ENCODE results near the gene TSNAX.
A peak's percentile ranks its signal among the peaks of the same experiment; 100 is the strongest.

The TSNAX gene

GRCh38 chr1:231519166-231519565 is 9.3 kb upstream of the TSNAX start:
- no peak for DNase-seq

DNA sequence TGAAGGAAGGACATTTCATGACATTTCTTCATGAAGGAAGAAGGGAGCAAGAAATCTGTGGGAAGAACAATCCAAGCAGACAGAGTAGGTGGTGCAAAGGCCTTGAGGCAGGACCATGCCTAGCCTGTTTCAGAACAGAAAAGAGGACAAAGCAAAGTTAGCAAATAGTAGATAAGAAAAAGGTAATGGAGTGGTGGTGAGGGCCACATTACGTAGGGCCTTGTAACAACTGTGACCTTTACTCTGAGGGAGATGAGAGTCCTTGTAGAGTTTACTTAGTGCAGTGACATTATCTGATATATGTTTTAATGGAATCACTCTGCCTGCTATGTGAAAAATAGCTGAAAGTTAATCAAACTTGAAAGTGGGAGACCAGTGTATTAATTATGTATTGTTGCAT is 6.4 kb upstream of the TSNAX start:
- DNase-seq: no peak

DNA sequence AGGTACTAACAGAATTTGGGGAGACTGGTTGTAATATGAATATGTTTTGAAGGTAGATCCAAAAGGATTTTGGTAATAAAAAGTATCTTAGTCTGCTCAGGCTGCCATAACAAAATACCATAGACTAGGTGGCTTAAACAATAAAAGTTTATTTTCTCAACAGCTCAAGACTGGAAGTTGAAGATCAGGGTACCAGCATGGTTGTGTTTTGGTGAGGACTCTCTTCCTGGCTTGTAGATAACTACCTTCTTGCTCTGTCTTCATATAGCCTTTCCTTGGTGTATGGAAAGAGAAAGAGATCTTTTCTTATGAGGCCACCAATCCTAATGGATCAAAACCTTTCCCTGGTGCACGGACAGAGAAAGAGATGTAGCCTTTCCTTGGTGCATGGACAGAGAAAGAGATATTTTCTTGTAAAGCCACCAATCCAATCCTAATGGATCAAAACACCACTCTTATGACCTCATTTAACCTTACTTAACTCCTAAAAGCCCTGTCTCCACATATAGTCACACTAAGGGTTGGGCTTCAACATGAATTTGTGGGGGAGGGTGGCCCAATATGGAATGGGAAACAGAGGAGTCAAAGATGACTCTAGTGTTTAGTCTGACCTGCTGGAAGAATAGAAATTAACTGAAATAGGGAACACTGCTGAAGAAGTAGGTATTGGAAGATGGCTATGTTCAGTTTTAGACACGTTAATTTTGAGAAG is 5.4 kb upstream of the TSNAX start:
- DNase-seq: no peak

DNA sequence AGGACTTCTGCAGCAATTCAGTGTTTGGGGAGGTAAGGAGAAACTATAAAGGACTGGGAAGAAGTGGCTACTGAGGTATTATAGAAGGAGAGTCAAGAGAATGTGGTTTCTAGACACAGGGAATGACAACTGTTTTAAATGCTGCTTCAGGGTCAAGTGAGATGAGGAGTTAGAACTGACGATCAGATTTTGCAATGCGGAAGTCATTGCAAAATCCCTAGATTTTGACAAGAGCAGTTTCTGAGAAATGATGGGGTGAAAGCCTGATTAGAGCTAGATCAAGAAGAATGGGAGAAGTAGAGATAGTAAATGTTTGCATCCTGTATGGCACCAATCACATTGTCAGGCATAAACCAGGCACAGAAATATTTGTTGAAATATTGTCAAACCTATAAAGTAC is 4.7 kb upstream of the TSNAX start:
- peak; percentile 68 to 83 for DNase-seq

DNA sequence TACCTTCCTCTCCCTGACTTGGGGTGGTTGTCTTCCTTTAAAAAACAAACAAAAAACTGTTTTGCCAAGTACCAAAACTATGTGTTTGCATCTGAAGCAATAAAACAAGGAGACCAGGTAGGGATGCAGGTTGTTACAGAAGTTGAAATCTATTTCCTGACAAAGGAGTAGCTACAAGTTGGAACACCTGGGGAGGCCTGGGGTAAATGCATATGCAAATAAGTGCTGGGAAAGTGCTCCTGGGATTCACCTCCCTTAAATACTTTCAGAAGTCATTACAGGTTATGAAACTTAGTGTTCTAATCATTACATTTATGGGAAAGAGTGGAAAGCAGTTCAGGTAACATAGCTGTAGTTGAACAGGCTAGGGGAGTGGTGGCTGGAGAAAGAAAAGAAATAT is 1.9 kb upstream of the TSNAX start:
- no peak for DNase-seq

DNA sequence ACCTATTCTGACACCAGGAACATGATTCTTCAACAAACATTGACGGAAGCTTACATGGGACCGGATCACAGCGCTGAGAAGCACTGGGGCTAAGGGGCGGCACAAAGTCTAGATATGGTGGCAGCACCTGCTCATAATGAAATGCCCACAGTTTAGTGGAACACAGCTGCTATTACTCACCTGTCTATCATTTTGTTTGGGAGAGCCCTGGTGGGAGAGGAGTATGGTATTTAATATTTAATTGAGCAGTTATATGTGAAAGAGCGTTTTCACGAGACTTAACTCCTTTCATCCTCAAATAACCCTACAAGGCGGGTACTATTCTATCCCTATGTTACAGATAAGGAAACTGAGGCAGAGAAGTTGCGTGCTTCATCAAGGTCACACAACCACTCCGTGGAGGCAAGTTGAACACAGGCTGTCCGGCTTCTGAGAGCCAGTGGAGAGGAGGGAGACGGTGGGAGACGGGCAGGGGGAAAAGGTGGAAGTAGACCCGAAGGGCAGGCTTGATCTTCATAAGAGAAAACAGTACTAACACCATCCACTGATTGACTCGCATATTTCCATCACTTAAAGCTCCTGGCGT is 790 bp upstream of the TSNAX start:
- no peak for DNase-seq

DNA sequence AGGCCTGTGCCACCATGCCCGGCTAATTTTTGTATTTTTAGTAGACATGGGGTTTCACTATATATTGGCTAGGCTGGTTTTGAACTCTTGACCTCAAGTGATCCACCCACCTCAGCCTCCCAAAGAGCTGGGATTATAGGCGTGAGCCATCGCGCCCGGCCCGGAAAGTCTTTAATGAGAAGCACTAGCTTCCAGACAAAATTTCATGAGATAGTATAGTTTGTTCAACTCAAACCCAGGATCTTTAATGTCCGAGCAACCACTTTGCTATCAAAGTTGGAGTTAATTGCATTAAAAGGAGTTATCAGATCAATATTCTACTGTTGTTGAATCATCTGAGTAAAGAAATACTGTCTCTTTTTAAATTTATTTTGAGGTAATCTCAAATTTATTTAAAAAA is 4.8 kb downstream of the TSNAX start:
- DNase-seq: no peak

- no peak for DNase-seq
Measured at GRCh38 chr1:231534703-231535159, 6.3 kb downstream of the TSNAX start.

DNA sequence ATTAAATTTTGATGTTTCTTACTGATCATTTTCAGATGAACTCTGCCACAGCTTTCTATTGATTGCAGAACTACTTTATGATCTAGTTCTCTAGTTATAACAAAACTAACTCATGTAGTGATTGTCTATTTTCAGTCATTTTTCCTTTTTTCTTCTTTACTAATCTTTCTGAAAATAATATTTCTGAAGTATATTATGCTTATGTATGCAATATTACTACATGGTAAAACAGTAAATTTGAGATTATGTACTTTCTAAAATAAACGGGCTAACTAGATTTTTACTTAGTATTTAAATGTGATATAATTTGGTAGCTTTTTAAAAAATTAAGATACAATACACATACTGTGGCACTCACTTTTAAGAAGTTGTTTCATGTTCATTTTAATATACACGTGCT is 7.6 kb downstream of the TSNAX start:
- no peak for DNase-seq

DNA sequence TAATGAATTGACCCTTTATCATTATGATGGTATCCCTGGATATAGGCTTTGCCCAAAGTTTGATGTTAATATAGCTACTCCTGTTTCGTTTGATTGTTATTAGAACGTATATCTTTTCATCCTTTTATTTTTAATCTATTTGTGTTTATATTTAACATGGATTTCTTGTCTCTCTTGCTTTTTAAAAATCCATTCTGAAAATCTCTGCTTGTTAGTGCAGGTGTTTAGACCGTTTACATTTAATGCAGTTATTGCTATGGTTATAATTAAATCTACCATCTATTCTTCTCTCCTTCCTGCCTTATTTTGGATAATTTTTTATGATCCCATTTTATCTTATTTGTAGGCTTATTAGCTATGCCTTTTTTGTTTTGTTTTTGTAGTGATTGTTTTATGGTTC is 12.4 kb downstream of the TSNAX start:
- no peak for DNase-seq

DNA sequence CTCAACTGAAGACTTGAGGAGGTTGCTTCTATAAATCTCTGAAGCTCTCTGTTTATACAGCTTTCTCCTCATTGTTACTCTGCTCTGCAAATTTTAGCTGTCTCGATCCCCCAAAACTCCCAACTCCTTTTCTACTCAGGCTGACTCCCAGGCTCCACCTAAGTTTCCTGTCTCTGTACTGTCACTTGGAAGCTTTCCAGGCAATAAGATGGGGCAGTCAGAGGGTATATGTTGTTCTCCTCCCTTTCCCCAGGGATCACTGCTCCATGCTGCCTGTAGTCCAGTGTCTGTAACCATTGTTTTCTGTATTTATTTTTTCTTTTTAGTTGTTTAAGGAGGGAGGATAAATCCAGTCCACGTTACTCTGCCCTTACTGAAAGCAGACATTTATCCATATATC is 13.4 kb downstream of the TSNAX start:
- no peak for DNase-seq

- no peak for DNase-seq
Measured at GRCh38 chr1:231544943-231545592, 16.6 kb downstream of the TSNAX start.

DNA sequence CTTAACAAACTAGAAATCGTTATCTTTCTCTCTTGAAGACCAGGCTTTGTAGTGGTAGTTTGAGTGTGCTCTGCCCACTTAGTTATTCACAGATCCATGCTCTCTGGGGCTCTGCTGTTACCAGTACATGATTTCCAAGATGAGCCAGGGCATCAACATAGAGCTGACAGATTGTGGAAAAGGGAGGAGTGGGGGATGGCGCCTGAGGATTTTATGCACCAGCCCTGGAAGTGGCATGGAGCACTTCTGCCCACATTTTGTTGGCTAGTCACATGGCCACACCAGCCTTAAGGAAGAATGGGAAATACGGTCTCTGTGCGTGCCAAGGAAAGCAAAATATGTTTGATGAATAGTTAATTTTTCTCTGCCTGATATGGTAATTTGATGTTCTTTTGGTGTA is 18.2 kb downstream of the TSNAX start:
- no peak for DNase-seq

DNA sequence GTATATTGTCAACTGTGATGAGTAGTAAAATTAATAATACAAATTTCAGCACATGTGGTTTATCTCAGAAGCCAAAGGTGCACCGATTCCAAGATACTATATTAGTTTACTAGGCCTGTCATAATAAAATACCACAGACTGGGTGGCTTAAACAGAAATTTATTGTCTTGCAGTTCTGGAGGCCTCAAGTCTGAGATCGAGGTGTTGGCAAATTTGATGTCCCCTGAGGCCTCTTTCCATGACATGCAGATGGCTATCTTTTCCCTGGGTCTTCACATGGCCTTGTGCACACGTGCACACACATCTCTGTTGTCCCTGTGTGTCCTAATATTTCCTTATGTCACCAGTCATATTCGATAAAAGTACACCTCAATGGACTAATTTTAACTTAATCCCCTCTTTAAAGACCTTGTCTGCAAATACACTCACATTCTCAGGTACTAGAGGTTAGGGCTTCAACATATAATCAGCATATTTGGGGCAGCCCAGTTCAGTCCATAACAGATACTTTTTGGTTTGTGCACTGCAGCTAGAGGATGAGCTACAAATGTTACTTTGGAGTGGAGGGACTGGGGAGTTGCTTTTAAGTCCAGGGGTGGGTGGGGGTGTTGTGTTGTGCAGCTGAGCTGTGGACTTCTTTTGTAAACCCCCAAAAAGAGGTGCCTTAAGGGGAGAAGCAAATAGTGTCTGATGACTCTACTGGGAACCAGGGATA is 21.4 kb downstream of the TSNAX start:
- no peak for DNase-seq

GRCh38 chr1:231550448-231550781 is 21.9 kb downstream of the TSNAX start:
- DNase-seq: no peak

GRCh38 chr1:231553320-231553719 is 24.9 kb downstream of the TSNAX start:
- DNase-seq: no peak

- no peak for DNase-seq
Measured at GRCh38 chr1:231554969-231555368, 26.5 kb downstream of the TSNAX start.

- DNase-seq: peak; percentile 31 to 57
Measured at GRCh38 chr1:231557411-231557810, 28.9 kb downstream of the TSNAX start.

DNA sequence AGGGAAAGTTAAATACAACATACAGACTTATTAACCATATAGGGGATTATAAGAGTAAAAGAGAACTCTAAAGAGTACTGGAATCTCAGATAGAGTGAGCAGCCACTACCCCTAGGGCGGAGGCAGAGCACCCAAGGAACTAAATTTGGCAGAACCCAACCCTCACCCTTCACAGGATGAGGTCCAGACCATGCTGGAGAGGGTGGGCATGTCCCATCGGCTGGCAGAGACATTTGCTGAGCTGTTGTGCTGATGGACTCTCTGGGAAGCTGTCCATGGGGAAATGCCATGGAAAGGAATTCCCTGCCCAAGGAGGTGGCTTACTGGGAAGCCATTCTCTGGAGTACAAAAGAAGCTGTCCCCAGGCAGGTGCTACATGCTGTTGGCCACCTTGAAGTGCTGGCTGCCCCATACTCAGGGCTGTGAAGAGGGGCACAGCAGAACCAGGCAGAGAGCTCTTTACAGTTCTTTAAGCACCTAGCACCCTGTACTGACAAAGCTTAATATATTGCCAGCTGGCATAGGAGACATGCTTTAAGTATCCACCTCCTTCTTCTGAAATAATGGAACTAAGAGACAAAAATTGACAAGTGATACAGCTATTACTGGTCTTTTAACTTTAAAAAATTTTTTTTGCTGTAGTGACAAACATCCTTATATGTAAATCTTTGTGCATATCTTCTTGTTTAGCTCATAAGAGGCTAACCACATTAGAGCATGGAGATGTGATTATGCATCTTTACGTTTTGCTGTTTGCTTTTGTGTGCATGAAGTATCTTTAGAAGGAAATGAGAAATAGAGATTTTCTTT is 29.6 kb downstream of the TSNAX start:
- DNase-seq: no peak

GRCh38 chr1:231558708-231559185 is 30.3 kb downstream of the TSNAX start:
- DNase-seq: no peak

DNA sequence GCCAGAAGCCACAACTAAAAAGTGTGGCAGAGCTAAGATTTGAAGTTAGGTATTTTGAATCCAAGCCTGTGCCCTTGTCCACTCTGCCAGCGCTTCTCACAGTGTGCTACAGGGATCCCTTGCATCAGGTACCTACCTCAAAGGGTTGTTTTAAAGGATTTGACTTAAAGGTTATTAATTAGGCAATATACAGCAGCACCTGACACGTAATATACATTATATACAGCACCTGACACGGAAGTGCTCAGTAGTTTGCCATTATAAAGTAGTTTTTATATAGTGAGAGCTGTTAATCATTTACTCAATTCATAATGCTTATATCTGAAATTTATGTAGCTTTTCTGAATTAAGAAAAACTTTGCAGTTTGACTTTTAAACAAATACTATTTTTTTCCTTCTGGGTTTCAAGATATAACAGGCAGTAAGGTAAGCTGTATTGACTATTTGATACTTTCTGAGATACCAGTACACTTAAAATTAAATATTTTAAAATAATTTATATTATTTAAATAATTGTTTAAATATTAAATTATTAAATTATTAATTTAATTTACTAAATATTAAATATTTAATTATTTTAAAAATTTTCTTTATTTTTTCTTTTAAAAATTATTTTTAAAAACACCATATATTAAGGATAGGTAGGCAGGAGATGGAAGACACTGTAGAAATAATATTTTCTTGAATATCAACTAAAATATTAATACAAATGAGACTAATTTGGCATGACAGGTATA is 33.3 kb downstream of the TSNAX start:
- DNase-seq: no peak

GRCh38 chr1:231563247-231563646 is 34.8 kb downstream of the TSNAX start:
- DNase-seq: no peak
